MV-4-11 (cell line): ENCODE measurements around the gene FLII.

Experiments used
- DNase-seq: peaks from one replicate; lab custom pipeline; 2025; lab: John Stamatoyannopoulos, UW

Gene FLII

GRCh38 chr17:18260332-18261145 is 2.0 kb upstream of the FLII start, which contains the start of gene MIEF2:
Gene MIEF2 (plus strand): TSS chr17:18260662. CDS start chr17:18262721, 2,059 bp downstream.
- DNase-seq: peak; percentile 87

GRCh38 chr17:18259621-18260331 is 1.2 kb upstream of the FLII start:
- DNase-seq: peak; percentile 16

- peak; percentile 65 for DNase-seq
Observed at GRCh38 chr17:18257982-18258355, 569 bp downstream of the FLII start.

- DNase-seq: peak; percentile 65
Observed at GRCh38 chr17:18257268-18257981, 1.1 kb downstream of the FLII start.

GRCh38 chr17:18256776-18257175 is 1.8 kb downstream of the FLII start:
- no peak for DNase-seq

GRCh38 chr17:18256351-18256750 is 2.2 kb downstream of the FLII start:
- no peak for DNase-seq

GRCh38 chr17:18254888-18255649 is 3.5 kb downstream of the FLII start:
- no peak for DNase-seq

GRCh38 chr17:18253947-18254821 is 4.4 kb downstream of the FLII start:
- DNase-seq: no peak

- DNase-seq: no peak
Observed at GRCh38 chr17:18253187-18253884, 5.2 kb downstream of the FLII start.

- no peak for DNase-seq
Observed at GRCh38 chr17:18252160-18252559, 6.4 kb downstream of the FLII start.

- DNase-seq: no peak
Observed at GRCh38 chr17:18251204-18251603, 7.3 kb downstream of the FLII start.

GRCh38 chr17:18250708-18251107 is 7.8 kb downstream of the FLII start:
- DNase-seq: no peak

GRCh38 chr17:18250259-18250658 is 8.3 kb downstream of the FLII start:
- no peak for DNase-seq

- no peak for DNase-seq
Observed at GRCh38 chr17:18248811-18249210, 9.7 kb downstream of the FLII start.

GRCh38 chr17:18248300-18248731 is 10.2 kb downstream of the FLII start:
- peak; percentile 55 for DNase-seq

- no peak for DNase-seq
Observed at GRCh38 chr17:18247613-18248001, 10.9 kb downstream of the FLII start.

- DNase-seq: peak; percentile 27
Observed at GRCh38 chr17:18246880-18247612, 11.5 kb downstream of the FLII start.

GRCh38 chr17:18246109-18246725 is 12.3 kb downstream of the FLII start:
- DNase-seq: no peak
